IPS-18a (cell line): ENCODE results near the gene GIT2.

Experiments used
- H3K27ac ChIP-seq: one replicate; pipeline ENCODE4 v1.5.1; 2013; ENCODE audit warnings: low read length
- H3K27me3 ChIP-seq: one replicate; pipeline ENCODE4 v1.6.1; 2013; ENCODE audit warnings: mild to moderate bottlenecking, low read length; ENCODE audit not compliant: control insufficient read depth, insufficient read depth
- H3K36me3 ChIP-seq: one replicate; pipeline ENCODE4 v1.6.1; 2013; ENCODE audit warnings: low read depth, low read length; ENCODE audit not compliant: control insufficient read depth
- H3K4me1 ChIP-seq: one replicate; pipeline ENCODE4 v1.6.1; 2013; ENCODE audit warnings: low read depth, low read length; ENCODE audit not compliant: control insufficient read depth
- H3K4me3 ChIP-seq: one replicate; pipeline ENCODE4 v1.5.1; 2013; ENCODE audit warnings: low read length
- H3K9ac ChIP-seq: one replicate; pipeline ENCODE4 v1.6.1; 2013; ENCODE audit warnings: mild to moderate bottlenecking, low read length, moderate library complexity
- H3K9me3 ChIP-seq: one replicate; pipeline ENCODE4 v1.6.1; 2013; ENCODE audit warnings: low read depth, low read length; ENCODE audit not compliant: control insufficient read depth

The GIT2 gene

DNA sequence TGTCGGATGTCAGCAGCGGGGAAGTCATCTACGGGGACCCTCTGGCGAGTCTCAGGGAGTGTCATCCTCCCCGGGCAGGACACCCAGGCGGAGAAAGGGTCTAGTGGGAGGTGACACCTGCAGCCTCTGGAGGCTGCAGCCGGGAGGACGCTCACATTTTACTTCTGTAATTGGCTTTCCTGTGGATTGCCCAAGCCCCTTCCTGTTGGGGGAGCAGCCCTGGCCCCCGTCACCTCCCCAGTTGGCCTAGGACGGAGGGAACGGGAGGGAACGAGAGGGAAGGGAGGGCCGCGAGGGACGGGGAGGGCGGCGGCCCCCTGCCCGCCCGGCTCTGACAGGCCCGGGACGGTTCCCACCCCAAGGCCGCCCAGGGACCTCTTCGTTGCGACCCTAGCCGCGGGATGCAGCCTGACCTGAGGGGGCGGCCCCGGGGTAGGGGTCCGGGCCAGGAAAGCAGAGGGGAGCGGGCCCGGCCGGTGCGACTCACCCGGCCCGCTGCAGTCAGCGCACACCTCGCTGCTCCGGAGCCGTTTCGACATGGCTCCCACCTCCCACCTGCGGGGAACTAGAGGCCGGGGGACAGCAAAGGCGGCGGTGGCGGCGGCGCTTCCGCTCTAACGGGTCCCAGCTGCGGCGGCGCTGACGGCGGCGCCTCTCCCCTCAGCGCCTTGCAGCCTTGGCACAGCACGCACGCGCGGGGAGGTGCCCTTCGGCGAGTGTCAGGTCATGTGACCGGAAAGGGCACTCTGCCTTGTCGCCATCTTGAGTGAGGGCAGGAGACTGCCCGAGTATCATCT is at the start of gene GIT2:
GIT2 (minus strand) TSS at position 683 of the 797 bp plus-strand sequence; CDS start at position 539, 144 bp downstream.
- H3K9ac ChIP-seq: peak within 1 kb of the TSS; percentile 47
- no peak within 1 kb of the TSS for H3K27ac ChIP-seq
- peaks cover 4% of the 10 kb centered on the region for H3K36me3 ChIP-seq
- H3K9me3 ChIP-seq: no peaks in the 10 kb centered on the region
- H3K4me1 ChIP-seq: peaks cover 7% of the 10 kb centered on the region
- H3K27me3 ChIP-seq: peaks cover 18% of the 10 kb centered on the region
- H3K4me3 ChIP-seq: peak within 1 kb of the TSS; percentile 76

- no peak overlapping the region for H3K9ac ChIP-seq
- H3K4me3 ChIP-seq: no peak overlapping the region
- no peaks in the 10 kb centered on the region for H3K9me3 ChIP-seq
- peaks cover 7% of the 10 kb centered on the region for H3K4me1 ChIP-seq
- no peak overlapping the region for H3K27ac ChIP-seq
- H3K27me3 ChIP-seq: no peaks in the 10 kb centered on the region
- peaks cover 9% of the 10 kb centered on the region for H3K36me3 ChIP-seq
Measured at GRCh38 chr12:110042264-110042663, 46.1 kb upstream of the GIT2 start.

DNA sequence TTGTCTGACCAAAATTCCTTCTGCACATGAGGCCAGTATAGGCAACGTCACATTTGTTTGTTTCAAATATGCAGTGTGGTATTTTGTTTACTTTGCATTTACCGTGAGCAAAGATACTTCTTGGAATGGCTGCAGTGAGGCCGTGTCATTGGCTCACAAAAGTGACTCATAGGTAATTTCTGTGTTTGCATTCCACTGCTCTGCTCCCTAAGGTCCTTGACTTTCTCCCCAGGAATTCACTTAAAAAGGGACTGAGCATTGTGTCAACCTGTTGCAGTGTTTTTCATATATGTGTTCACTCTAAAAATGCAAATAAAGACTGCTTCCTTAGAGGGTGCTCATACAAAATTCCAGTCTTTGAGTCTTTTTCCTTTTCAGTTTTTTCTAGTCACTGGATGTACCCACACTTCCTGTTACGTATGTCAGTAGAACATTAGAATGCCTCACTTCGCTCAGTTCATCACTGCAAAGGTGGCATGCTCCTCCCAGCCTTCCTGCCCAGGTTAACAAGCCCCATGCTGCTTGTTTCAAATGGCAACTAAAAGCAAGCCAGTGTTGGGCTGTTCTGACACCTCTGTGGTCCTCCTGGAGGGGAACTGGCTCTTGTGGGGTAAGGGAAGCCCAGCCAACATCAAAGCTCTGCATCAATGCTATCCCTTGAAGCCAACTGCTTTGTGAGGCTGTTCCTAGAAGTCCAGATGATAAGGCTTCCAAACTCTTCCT is 43.1 kb upstream of the GIT2 start:
- peaks cover 7% of the 10 kb centered on the region for H3K4me1 ChIP-seq
- H3K4me3 ChIP-seq: no peak overlapping the region
- H3K9ac ChIP-seq: no peak overlapping the region
- peaks cover 9% of the 10 kb centered on the region for H3K36me3 ChIP-seq
- H3K27ac ChIP-seq: no peak overlapping the region
- no peaks in the 10 kb centered on the region for H3K27me3 ChIP-seq
- H3K9me3 ChIP-seq: no peaks in the 10 kb centered on the region

DNA sequence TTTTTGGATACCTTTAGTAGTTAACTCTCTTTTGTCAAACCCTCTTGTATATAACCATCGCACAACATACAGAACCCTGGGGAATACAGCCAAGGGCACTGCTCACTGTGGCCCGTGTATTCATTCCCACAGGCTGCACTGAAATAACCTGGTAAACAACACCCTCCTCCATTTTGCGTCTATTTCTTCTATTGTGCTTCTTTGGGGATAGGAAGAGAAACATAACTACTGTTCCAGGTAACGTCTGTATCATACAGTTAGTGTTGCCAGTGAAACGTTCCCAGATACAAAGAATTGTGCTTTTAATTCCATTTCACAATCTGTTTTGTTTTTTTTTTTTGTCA is 42.5 kb upstream of the GIT2 start:
- Histone ChIP-seq H3K27ac (no peak overlapping the region), H3K36me3 (peaks cover 12% of the 10 kb centered on the region), H3K27me3 (no peaks in the 10 kb centered on the region), H3K9me3 (no peaks in the 10 kb centered on the region), H3K4me3 (no peak overlapping the region), H3K9ac (no peak overlapping the region), H3K4me1 (peaks cover 7% of the 10 kb centered on the region)

GRCh38 chr12:110037315-110037714 is 41.1 kb upstream of the GIT2 start:
- H3K36me3 ChIP-seq: peaks cover 12% of the 10 kb centered on the region
- no peak overlapping the region for H3K9ac ChIP-seq
- H3K4me1 ChIP-seq: peaks cover 7% of the 10 kb centered on the region
- no peak overlapping the region for H3K27ac ChIP-seq
- H3K27me3 ChIP-seq: no peaks in the 10 kb centered on the region
- no peaks in the 10 kb centered on the region for H3K9me3 ChIP-seq
- no peak overlapping the region for H3K4me3 ChIP-seq

DNA sequence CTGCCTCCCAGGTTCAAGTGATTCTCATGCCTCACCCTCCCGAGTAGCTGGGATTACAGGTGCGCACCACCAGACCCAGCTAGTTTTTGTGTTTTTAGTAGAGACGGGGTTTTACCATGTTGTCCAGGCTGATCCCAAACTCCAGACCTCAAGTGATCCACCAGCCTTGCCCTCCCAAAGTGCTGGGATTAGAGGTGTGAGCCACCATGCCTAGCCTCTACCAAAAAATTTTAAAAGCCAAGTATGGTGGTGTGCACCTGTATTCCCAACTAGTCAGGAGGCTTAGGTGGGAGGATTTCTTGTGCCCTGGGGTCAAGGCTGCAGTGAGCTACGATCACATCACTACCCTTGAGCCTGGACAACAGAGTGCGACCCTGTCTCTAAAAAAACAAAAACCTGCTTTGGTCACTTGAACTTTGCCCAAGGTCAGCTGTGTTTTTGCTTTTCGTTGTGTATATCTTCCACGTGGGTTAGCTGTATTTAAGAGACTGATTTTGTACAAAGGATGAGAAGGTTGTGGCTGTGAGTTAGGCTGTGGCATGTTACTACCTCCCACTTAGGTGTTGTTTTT is 39.5 kb upstream of the GIT2 start:
- no peak overlapping the region for H3K27ac ChIP-seq
- H3K4me1 ChIP-seq: peaks cover 7% of the 10 kb centered on the region
- H3K36me3 ChIP-seq: peaks cover 3% of the 10 kb centered on the region
- H3K9ac ChIP-seq: no peak overlapping the region
- H3K9me3 ChIP-seq: no peaks in the 10 kb centered on the region
- no peak overlapping the region for H3K4me3 ChIP-seq
- H3K27me3 ChIP-seq: no peaks in the 10 kb centered on the region

- no peak overlapping the region for H3K27ac ChIP-seq
- H3K27me3 ChIP-seq: no peaks in the 10 kb centered on the region
- H3K9ac ChIP-seq: no peak overlapping the region
- peaks cover 3% of the 10 kb centered on the region for H3K36me3 ChIP-seq
- no peaks in the 10 kb centered on the region for H3K9me3 ChIP-seq
- no peak overlapping the region for H3K4me3 ChIP-seq
- no peaks in the 10 kb centered on the region for H3K4me1 ChIP-seq
Measured at GRCh38 chr12:110033888-110034287, 37.7 kb upstream of the GIT2 start.

- no peaks in the 10 kb centered on the region for H3K27me3 ChIP-seq
- no peaks in the 10 kb centered on the region for H3K4me1 ChIP-seq
- H3K9me3 ChIP-seq: no peaks in the 10 kb centered on the region
- peaks cover 7% of the 10 kb centered on the region for H3K36me3 ChIP-seq
- H3K4me3 ChIP-seq: no peak overlapping the region
- H3K9ac ChIP-seq: no peak overlapping the region
- H3K27ac ChIP-seq: no peak overlapping the region
Measured at GRCh38 chr12:110029290-110029815, 33.2 kb upstream of the GIT2 start.

DNA sequence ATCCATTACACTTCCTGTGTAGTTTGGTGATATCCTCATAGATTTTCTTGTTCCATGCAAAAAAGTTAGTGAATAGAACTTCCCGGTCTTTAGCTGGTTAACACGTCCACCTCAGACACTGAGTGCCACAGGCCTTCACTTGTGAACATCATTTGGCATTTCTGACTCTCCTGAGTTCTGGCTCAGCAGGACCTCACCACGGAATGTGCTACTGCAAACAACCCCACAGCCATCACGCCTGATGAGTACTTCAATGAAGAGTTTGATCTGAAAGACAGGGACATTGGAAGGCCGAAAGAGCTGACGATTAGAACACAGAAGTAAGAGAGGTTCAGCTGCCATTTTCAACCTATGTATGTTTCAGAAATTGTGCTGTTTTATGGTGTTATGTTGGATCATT is 32.2 kb upstream of the GIT2 start:
- H3K9ac ChIP-seq: no peak overlapping the region
- no peak overlapping the region for H3K27ac ChIP-seq
- no peaks in the 10 kb centered on the region for H3K9me3 ChIP-seq
- no peaks in the 10 kb centered on the region for H3K27me3 ChIP-seq
- peaks cover 4% of the 10 kb centered on the region for H3K36me3 ChIP-seq
- no peak overlapping the region for H3K4me3 ChIP-seq
- peaks cover 5% of the 10 kb centered on the region for H3K4me1 ChIP-seq

DNA sequence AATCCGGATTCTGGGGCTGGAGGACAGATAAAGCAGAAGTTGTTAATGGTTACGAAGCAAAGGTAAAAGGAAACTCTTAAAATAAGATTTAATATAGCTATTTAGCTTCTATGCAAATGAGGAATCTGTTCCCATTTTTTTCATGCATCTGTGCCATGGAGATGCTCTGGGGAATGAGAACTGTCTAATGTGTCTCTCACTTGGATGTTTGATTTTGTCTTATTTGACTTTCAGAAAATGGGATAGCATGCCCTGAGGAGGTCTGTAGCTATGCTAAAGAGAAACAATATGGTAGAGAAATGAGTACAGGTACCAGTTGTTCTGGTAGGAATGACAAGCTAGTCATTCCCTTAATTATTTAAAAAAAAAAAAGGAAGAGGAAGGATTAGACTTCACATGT is 27.9 kb upstream of the GIT2 start:
- peaks cover 4% of the 10 kb centered on the region for H3K36me3 ChIP-seq

GRCh38 chr12:110023059-110023980 is 27.2 kb upstream of the GIT2 start:
- Histone ChIP-seq H3K27me3 (no peaks in the 10 kb centered on the region), H3K36me3 (peaks cover 4% of the 10 kb centered on the region), H3K9ac (no peak overlapping the region), H3K9me3 (no peaks in the 10 kb centered on the region), H3K4me1 (peaks cover 12% of the 10 kb centered on the region), H3K4me3 (no peak overlapping the region), H3K27ac (no peak overlapping the region)

More for the DNA sequence above, 27.9 kb upstream of the GIT2 start:
- H3K4me1 ChIP-seq: peaks cover 12% of the 10 kb centered on the region
- H3K9ac ChIP-seq: no peak overlapping the region
- no peak overlapping the region for H3K4me3 ChIP-seq
- no peaks in the 10 kb centered on the region for H3K9me3 ChIP-seq
- no peaks in the 10 kb centered on the region for H3K27me3 ChIP-seq
- H3K27ac ChIP-seq: no peak overlapping the region
